Measurements from ENCODE around the gene CGN.

DNA sequence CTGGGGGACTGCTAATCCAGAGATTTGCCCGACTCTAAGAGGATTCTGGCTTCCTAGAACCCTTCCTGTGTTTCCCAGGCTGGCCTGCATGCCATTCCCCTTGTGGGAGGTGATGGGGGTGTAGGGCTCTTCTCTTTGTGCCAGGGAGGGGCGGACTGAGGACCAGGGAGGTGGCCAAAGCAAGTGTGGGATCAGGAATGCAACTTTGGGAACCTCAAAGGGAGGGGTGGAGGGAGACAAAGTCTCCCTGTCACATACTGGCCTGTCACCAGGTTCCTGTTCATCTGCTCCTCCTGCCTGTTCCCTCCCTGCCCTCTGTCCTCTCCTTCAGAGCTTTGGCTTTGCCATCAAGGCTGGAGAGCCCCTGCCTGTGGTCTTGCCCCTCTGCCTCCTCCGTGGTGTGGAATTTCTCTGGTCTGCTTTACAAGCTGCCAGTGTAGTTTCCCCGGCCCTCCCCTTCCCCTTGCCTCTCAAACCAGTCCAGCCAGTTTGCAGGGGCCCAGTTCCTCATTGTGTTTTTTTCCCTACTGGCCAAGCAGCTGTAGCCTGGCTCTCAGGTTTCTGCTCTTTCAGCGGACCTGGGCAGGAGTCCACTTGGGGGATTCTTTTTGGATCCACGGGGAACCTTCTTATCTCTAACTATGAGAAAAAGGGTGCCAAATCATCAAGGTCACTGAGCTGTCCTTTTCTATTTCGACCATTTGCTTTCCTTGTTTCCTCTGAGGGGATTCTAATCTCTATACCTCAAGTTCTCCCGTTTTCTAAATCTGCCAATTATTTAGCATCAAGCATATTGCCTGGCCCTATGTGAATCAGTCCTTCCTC lies 1.8 kb downstream of the CGN start:
- no peak for TF ChIP-seq POLR2A (IDR thresholded peaks at IDR 0.05)
- TF ChIP-seq, protein P1, sequence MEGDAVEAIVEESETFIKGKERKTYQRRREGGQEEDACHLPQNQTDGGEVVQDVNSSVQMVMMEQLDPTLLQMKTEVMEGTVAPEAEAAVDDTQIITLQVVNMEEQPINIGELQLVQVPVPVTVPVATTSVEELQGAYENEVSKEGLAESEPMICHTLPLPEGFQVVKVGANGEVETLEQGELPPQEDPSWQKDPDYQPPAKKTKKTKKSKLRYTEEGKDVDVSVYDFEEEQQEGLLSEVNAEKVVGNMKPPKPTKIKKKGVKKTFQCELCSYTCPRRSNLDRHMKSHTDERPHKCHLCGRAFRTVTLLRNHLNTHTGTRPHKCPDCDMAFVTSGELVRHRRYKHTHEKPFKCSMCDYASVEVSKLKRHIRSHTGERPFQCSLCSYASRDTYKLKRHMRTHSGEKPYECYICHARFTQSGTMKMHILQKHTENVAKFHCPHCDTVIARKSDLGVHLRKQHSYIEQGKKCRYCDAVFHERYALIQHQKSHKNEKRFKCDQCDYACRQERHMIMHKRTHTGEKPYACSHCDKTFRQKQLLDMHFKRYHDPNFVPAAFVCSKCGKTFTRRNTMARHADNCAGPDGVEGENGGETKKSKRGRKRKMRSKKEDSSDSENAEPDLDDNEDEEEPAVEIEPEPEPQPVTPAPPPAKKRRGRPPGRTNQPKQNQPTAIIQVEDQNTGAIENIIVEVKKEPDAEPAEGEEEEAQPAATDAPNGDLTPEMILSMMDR (IDR thresholded peaks at IDR 0.05) = no peak
